ENCODE results near the gene TAPT1. TPM values are rescaled to one million over a fixed set of nuclear protein-coding genes. Genes with fewer than 3 reads are reported as not detected.

The TAPT1 gene
- total and polyA plus RNA-seq, 9 of the 15 experiments (the other 6 are each of a cell fraction or from before 2014, with no cell fraction given), result 1.6 to 36.7 (median 20.7) TPM

DNA sequence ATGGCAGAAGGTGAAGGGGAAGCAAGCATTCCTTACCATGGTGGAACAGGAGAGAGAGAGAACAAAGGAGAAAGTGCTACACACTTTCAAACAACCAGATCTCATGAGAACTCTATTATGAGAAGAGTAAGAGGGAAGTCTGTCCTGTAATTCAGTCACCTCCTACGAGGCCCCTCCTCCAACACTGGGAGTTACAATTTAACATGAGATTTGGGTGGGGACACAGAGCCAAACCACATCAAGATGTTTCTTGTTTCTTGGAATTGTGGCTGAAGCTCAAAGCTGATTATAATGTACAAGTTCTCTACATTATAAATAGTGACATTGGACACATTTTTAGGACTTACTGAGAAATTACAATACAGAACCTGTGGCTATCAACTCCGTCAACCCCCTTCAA, 29.5 kb upstream of the TAPT1 start:
- CTCF ChIA-PET (ENCODE audit: low intra/inter-chr PET ratio), result interaction anchor here (0.6 kb wide), 1 partner anchor 1253 kb away, joined by 3 read pairs; no protein-coding TSS in a partner anchor

More for the DNA sequence above, 29.5 kb upstream of the TAPT1 start:
- Histone ChIP-seq H3K9me3 (replicated peaks; ENCODE audit: control insufficient read depth, insufficient read depth, low read depth, low read length) (no peaks in the 10 kb centered on the region; the same call in 1 of the 2 replicates), H3K36me3 (ENCODE audit: control insufficient read depth, insufficient read depth, low read length) (no peaks in the 10 kb centered on the region), H3K79me2 (ENCODE audit: control insufficient read depth, insufficient read depth, low read length) (no peaks in the 10 kb centered on the region), H3K9ac (ENCODE audit: insufficient read depth in 1 of 2, low read depth in 2 of 2, low read length in 2 of 2) (no peak overlapping the region), H3K4me1 (replicated peaks in 1 of 2; ENCODE audit: control insufficient read depth in 2 of 2, insufficient read depth in 2 of 2, low read length in 2 of 2) (no peaks in the 10 kb centered on the region; a peak in 1 of 5 replicates), H3K9me1 (ENCODE audit: control insufficient read depth, insufficient read depth, low read length) (no peaks in the 10 kb centered on the region), H2AFZ (ENCODE audit: low read depth, low read length) (no peak overlapping the region), H3K27ac (ENCODE audit: extremely low read depth, low read depth, low read length) (no peak overlapping the region), H3K27me3 (ENCODE audit: control insufficient read depth in 2 of 2, insufficient read depth in 2 of 2, low read length in 2 of 2) (0 out of 5 replicates have a peak, but pooled peaks cover 0 to 5% of the 10 kb centered on the region in 2 experiments), H4K20me1 (replicated peaks; ENCODE audit: control insufficient read depth, insufficient read depth, low read length) (no peaks in the 10 kb centered on the region), H3K4me3 (no peak overlapping the region), H3K4me2 (ENCODE audit: insufficient read depth, low read length) (no peak overlapping the region)
- DNase-seq (ENCODE audit: extremely low read depth in 1 of 4, low spot score in 3 of 4) (no peak), FAIRE-seq (no peak), ATAC-seq (no peak)
- WGBS (ENCODE audit: insufficient coverage, low coverage, missing lambda C conversion rate), result 4% methylated on average over 2 of the region's 2 CpGs
- intact Hi-C loops (cut with micrococcal nuclease) (no loop called here), in situ Hi-C loops (cut with MboI) (loop anchor here (25.0 kb wide), 1 partner anchor 443 kb away; no protein-coding TSS in a partner anchor)
- POLR2A ChIA-PET, result interaction anchor here (0.5 kb wide), 1 partner anchor 42 kb away, joined by 3 read pairs; no protein-coding TSS in a partner anchor
- TF ChIP-seq, protein P1, sequence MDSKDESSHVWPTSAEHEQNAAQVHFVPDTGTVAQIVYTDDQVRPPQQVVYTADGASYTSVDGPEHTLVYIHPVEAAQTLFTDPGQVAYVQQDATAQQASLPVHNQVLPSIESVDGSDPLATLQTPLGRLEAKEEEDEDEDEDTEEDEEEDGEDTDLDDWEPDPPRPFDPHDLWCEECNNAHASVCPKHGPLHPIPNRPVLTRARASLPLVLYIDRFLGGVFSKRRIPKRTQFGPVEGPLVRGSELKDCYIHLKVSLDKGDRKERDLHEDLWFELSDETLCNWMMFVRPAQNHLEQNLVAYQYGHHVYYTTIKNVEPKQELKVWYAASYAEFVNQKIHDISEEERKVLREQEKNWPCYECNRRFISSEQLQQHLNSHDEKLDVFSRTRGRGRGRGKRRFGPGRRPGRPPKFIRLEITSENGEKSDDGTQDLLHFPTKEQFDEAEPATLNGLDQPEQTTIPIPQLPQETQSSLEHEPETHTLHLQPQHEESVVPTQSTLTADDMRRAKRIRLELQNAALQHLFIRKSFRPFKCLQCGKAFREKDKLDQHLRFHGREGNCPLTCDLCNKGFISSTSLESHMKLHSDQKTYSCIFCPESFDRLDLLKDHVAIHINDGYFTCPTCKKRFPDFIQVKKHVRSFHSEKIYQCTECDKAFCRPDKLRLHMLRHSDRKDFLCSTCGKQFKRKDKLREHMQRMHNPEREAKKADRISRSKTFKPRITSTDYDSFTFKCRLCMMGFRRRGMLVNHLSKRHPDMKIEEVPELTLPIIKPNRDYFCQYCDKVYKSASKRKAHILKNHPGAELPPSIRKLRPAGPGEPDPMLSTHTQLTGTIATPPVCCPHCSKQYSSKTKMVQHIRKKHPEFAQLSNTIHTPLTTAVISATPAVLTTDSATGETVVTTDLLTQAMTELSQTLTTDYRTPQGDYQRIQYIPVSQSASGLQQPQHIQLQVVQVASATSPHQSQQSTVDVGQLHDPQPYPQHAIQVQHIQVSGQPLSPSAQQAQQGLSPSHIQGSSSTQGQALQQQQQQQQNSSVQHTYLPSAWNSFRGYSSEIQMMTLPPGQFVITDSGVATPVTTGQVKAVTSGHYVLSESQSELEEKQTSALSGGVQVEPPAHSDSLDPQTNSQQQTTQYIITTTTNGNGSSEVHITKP (IDR thresholded peaks at IDR 0.05; ENCODE audit: partially characterized antibody), result peak; percentile 42
- TF ChIP-seq GABPA (tag; conservative IDR thresholded peaks at IDR 0.05; ENCODE audit: low read depth), result no peak
- no TSS peak for BruUV-seq (replicated peaks)

All from K562 (cell line).